ENCODE results near the gene TOP1.

TOP1 gene

GRCh38 chr20:41038149-41038877 is 9.7 kb downstream of the TOP1 start:
- no peak for DNase-seq

- DNase-seq, result no peak
Measured at GRCh38 chr20:41038878-41039404, 10.3 kb downstream of the TOP1 start.

GRCh38 chr20:41040855-41041254 is 12.2 kb downstream of the TOP1 start:
- no peak for DNase-seq

GRCh38 chr20:41041693-41042092 is 13.1 kb downstream of the TOP1 start:
- DNase-seq, result no peak

GRCh38 chr20:41044409-41045062 is 15.9 kb downstream of the TOP1 start:
- DNase-seq, result no peak

GRCh38 chr20:41045671-41046070 is 17.0 kb downstream of the TOP1 start:
- no peak for DNase-seq

GRCh38 chr20:41046716-41047115 is 18.1 kb downstream of the TOP1 start:
- no peak for DNase-seq

- DNase-seq, result no peak
Measured at GRCh38 chr20:41047279-41047974, 18.8 kb downstream of the TOP1 start.

GRCh38 chr20:41047975-41048305 is 19.3 kb downstream of the TOP1 start:
- DNase-seq, result no peak

- no peak for DNase-seq
Measured at GRCh38 chr20:41048461-41049301, 20.1 kb downstream of the TOP1 start.

GRCh38 chr20:41049451-41049850 is 20.8 kb downstream of the TOP1 start:
- no peak for DNase-seq

GRCh38 chr20:41050361-41051008 is 21.9 kb downstream of the TOP1 start:
- DNase-seq, result no peak

GRCh38 chr20:41051009-41051825 is 22.6 kb downstream of the TOP1 start:
- no peak for DNase-seq

GRCh38 chr20:41052742-41053419 is 24.3 kb downstream of the TOP1 start:
- DNase-seq, result no peak

GRCh38 chr20:41054070-41054846 is 25.6 kb downstream of the TOP1 start:
- DNase-seq, result no peak

GRCh38 chr20:41054847-41055230 is 26.2 kb downstream of the TOP1 start:
- no peak for DNase-seq

- no peak for DNase-seq
Measured at GRCh38 chr20:41055679-41056078, 27.1 kb downstream of the TOP1 start.

GRCh38 chr20:41057999-41058673 is 29.5 kb downstream of the TOP1 start:
- DNase-seq, result no peak

Measured in DMS79 (cell line).